Erythroblast (primary cell): ENCODE measurements around the gene SV2B.

Experiments used
- GATA1 ChIP-seq: IDR thresholded peaks from 2 replicates; pipeline ENCODE4 v1.6.1; 2011; ENCODE audit warnings: low read depth, mild to moderate bottlenecking, control low read depth, low read length, moderate library complexity
- POLR2A ChIP-seq: IDR thresholded peaks from 2 replicates; pipeline ENCODE4 v1.6.1; 2011; ENCODE audit warnings: mild to moderate bottlenecking, low read length

- TF ChIP-seq POLR2A (no peak), GATA1 (no peak)
Observed at GRCh38 chr15:91098451-91098850, 1.6 kb upstream of the SV2B start.
